H1 (cell line): ENCODE results near the gene SLC38A10. TPM values are rescaled to one million over a fixed set of nuclear protein-coding genes. Genes with fewer than 3 reads are reported as not detected.

Experiments
- CTCF ChIA-PET: fragments of 300-600 bp; sonication (Branson Sonifier 250); formaldehyde crosslinking; loops from one replicate; lab custom pipeline; 2021; ENCODE audit not compliant: partially characterized antibody; lab: Charles Lee
- POLR2A ChIA-PET: fragments of 300-600 bp; sonication (Branson Sonifier 250); formaldehyde crosslinking; loops from one replicate; lab custom pipeline; 2021; ENCODE audit warnings: inconsistent platforms; ENCODE audit not compliant: partially characterized antibody; lab: Charles Lee
- DNase-seq, 2 experiments: peaks; one replicate each; pipeline versions ENCODE4 v3.0.0 to v3.0.0-alpha.2; 2010 to 2022; ENCODE audit warnings: low spot score in 2 of 2, low read depth in 1 of 2, mixed read lengths in 1 of 2
- FAIRE-seq: peaks from 2 replicates; lab custom pipeline; 2011; peaks lifted over from hg19 to GRCh38; lab: Jason Lieb, UNC
- H2AFZ ChIP-seq: 2 replicates; pipeline ENCODE4 v1.8.1; 2012; ENCODE audit warnings: low read length, inconsistent platforms
- H2AK5ac ChIP-seq: 2 replicates; pipeline ENCODE4 v1.6.1; 2013; ENCODE audit warnings: low read depth, low read length
- H2BK120ac ChIP-seq: replicated peaks from 2 replicates; pipeline ENCODE3; 2013; ENCODE audit warnings: low read depth, low read length, inconsistent platforms
- H2BK12ac ChIP-seq: 2 replicates; pipeline ENCODE4 v1.6.1; 2013; ENCODE audit warnings: low read depth, low read length
- H2BK15ac ChIP-seq: 2 replicates; pipeline ENCODE4 v1.6.1; 2013; ENCODE audit warnings: low read length
- H2BK20ac ChIP-seq: 2 replicates; pipeline ENCODE4 v1.6.1; 2013; ENCODE audit warnings: low read length
- H2BK5ac ChIP-seq: 2 replicates; pipeline ENCODE4 v1.6.1; 2013; ENCODE audit warnings: low read depth, low read length
- H3K14ac ChIP-seq: 2 replicates; pipeline ENCODE4 v1.6.1; 2013; ENCODE audit warnings: inconsistent platforms; ENCODE audit not compliant: insufficient read length
- H3K18ac ChIP-seq: 2 replicates; pipeline ENCODE4 v1.6.1; 2013; ENCODE audit warnings: low read length; ENCODE audit errors: extremely low read depth
- H3K23ac ChIP-seq: 2 replicates; pipeline ENCODE4 v1.6.1; 2013; ENCODE audit warnings: inconsistent platforms; ENCODE audit not compliant: insufficient read length
- H3K23me2 ChIP-seq: 2 replicates; pipeline ENCODE4 v1.6.1; 2013; ENCODE audit warnings: low read depth, low read length
- H3K27ac ChIP-seq: 2 replicates; pipeline ENCODE4 v1.6.1; 2011; ENCODE audit warnings: low read depth, low read length, inconsistent platforms
- H3K27me3 ChIP-seq, 4 experiments: replicated peaks in 1 of 4; 1 replicate in 1 of 4; 2 replicates in 3 of 4; pipeline versions ENCODE4 v1.6.1 to v1.8.1; 2011 to 2013; ENCODE audit warnings: low read length in 3 of 4, mild to moderate bottlenecking in 3 of 4, inconsistent platforms in 2 of 4, mixed read lengths in 2 of 4, moderate library complexity in 1 of 4; ENCODE audit not compliant: control insufficient read depth in 3 of 4, insufficient read depth in 3 of 4; ENCODE audit errors: extremely low read depth in 1 of 4
- H3K36me3 ChIP-seq, 4 experiments: 2 replicates each; pipeline versions ENCODE4 v1.6.1 to v1.8.1; 2011 to 2013; ENCODE audit warnings: mild to moderate bottlenecking in 4 of 4, low read length in 3 of 4, moderate library complexity in 2 of 4, control low read depth in 1 of 4, inconsistent platforms in 1 of 4; ENCODE audit not compliant: insufficient read depth in 4 of 4, control insufficient read depth in 2 of 4
- H3K4ac ChIP-seq: replicated peaks from 2 replicates; pipeline ENCODE3; 2013; ENCODE audit warnings: low read length, low read depth, mixed read lengths, inconsistent platforms; ENCODE audit not compliant: insufficient read length
- H3K4me1 ChIP-seq, 4 experiments: replicated peaks in 1 of 4; 1 replicate in 1 of 4; 2 replicates in 3 of 4; pipeline versions ENCODE4 v1.6.1 to v1.8.1; 2011 to 2013; ENCODE audit warnings: low read length in 3 of 4, inconsistent platforms in 2 of 4, mixed read lengths in 1 of 4; ENCODE audit not compliant: insufficient read depth in 4 of 4, control insufficient read depth in 3 of 4
- H3K4me2 ChIP-seq, 2 experiments: 2 replicates each; pipeline versions ENCODE4 v1.6.1 to v1.8.1; 2011 to 2013; ENCODE audit warnings: low read depth in 2 of 2, low read length in 2 of 2, control low read depth in 1 of 2, inconsistent platforms in 1 of 2, mild to moderate bottlenecking in 1 of 2; ENCODE audit not compliant: insufficient read depth in 1 of 2
- H3K4me3 ChIP-seq, 4 experiments: fragments of 200-600, 300-600 bp in 1 of 4; sonication (generic), shearing (Covaris generic), sonication (Bioruptor Twin) in 1 of 4; 2 replicates each; pipeline versions ENCODE4 v1.5.1 to v1.8.1; 2011 to 2016; ENCODE audit warnings: low read length in 4 of 4, low read depth in 3 of 4, control low read depth in 2 of 4, inconsistent platforms in 2 of 4, mild to moderate bottlenecking in 2 of 4, mixed read lengths in 1 of 4, moderate library complexity in 1 of 4; ENCODE audit not compliant: insufficient read depth in 2 of 4; ENCODE audit errors: extremely low read depth in 1 of 4
- H3K56ac ChIP-seq: replicated peaks from 2 replicates; pipeline ENCODE3; 2013; ENCODE audit warnings: low read depth, mild to moderate bottlenecking, mixed read lengths, low read length, inconsistent platforms; ENCODE audit not compliant: insufficient read length
- H3K79me1 ChIP-seq: 2 replicates; pipeline ENCODE4 v1.6.1; 2013; ENCODE audit warnings: low read depth, low read length, control low read depth
- H3K79me2 ChIP-seq, 2 experiments: 2 replicates each; pipeline versions ENCODE4 v1.6.1 to v1.8.1; 2012 to 2013; ENCODE audit warnings: low read length in 2 of 2, mild to moderate bottlenecking in 2 of 2, inconsistent platforms in 1 of 2; ENCODE audit not compliant: insufficient read depth in 2 of 2, control insufficient read depth in 1 of 2
- H3K9ac ChIP-seq, 4 experiments: replicated peaks in 1 of 4; 1 replicate in 1 of 4; 2 replicates in 3 of 4; pipeline versions ENCODE4 v1.6.1 to v1.8.1; 2011 to 2013; ENCODE audit warnings: low read depth in 3 of 4, low read length in 3 of 4, control low read depth in 2 of 4, mild to moderate bottlenecking in 2 of 4, moderate library complexity in 2 of 4, inconsistent platforms in 1 of 4; ENCODE audit errors: extremely low read depth in 1 of 4
- H3K9me3 ChIP-seq, 2 experiments: 2 replicates each; pipeline versions ENCODE4 v1.6.1 to v1.8.1; 2012 to 2013; ENCODE audit warnings: mild to moderate bottlenecking in 2 of 2, moderate library complexity in 2 of 2, control low read depth in 1 of 2, inconsistent platforms in 1 of 2, low read depth in 1 of 2, low read length in 1 of 2, mixed read lengths in 1 of 2; ENCODE audit not compliant: insufficient read depth in 2 of 2
- H4K20me1 ChIP-seq, 2 experiments: replicated peaks in 1 of 2; 2 replicates each; pipeline versions ENCODE3 to v1.8.1; 2011 to 2013; ENCODE audit warnings: inconsistent platforms in 2 of 2, low read length in 2 of 2, mild to moderate bottlenecking in 1 of 2; ENCODE audit not compliant: insufficient read depth in 2 of 2, control insufficient read depth in 1 of 2
- H4K5ac ChIP-seq: 2 replicates; pipeline ENCODE4 v1.6.1; 2013; ENCODE audit warnings: low read length, low read depth, mixed read lengths, inconsistent platforms; ENCODE audit not compliant: insufficient read length
- H4K8ac ChIP-seq: 2 replicates; pipeline ENCODE4 v1.8.0; 2013; ENCODE audit warnings: mild to moderate bottlenecking, moderate library complexity, low read length, inconsistent platforms; ENCODE audit not compliant: insufficient read depth; ENCODE audit errors: extremely low read depth
- H4K91ac ChIP-seq: replicated peaks from 2 replicates; pipeline ENCODE3; 2013; ENCODE audit warnings: low read length, mixed read lengths, inconsistent platforms; ENCODE audit not compliant: insufficient read length
- ATF3 ChIP-seq: IDR thresholded peaks from 2 replicates; pipeline ENCODE4 v1.6.1; 2011; ENCODE audit warnings: low read depth, mild to moderate bottlenecking, low read length; ENCODE audit not compliant: insufficient read depth
- CTBP2 ChIP-seq: IDR thresholded peaks from 2 replicates; pipeline ENCODE4 v1.7.0; 2011; ENCODE audit warnings: borderline replicate concordance, mild to moderate bottlenecking, moderate library complexity, mixed read lengths, low read length; ENCODE audit not compliant: insufficient read depth, insufficient read length
- EGR1 ChIP-seq: IDR thresholded peaks from 2 replicates; pipeline ENCODE4 v1.6.1; 2011; ENCODE audit warnings: low read depth, low read length, borderline replicate concordance
- GABPA ChIP-seq: IDR thresholded peaks from 2 replicates; pipeline ENCODE4 v1.6.1; 2011; ENCODE audit warnings: mild to moderate bottlenecking, low read length, moderate library complexity, borderline replicate concordance; ENCODE audit not compliant: insufficient read depth
- JUND ChIP-seq: IDR thresholded peaks from 2 replicates; pipeline ENCODE4 v1.6.1; 2011; ENCODE audit warnings: mild to moderate bottlenecking, improper control_type of control experiment, low read length
- POLR2A ChIP-seq, 2 experiments: IDR thresholded peaks; 1 replicate in 1 of 2; 2 replicates in 1 of 2; pipeline ENCODE4 v1.6.1; 2011; ENCODE audit warnings: low read depth in 2 of 2, low read length in 2 of 2, mild to moderate bottlenecking in 2 of 2; ENCODE audit errors: control extremely low read depth in 1 of 2
- POU5F1 ChIP-seq: IDR thresholded peaks from 2 replicates; pipeline ENCODE4 v1.6.1; 2011; ENCODE audit warnings: low read depth, mild to moderate bottlenecking, low read length, moderate library complexity
- SIN3A ChIP-seq, 2 experiments: IDR thresholded peaks in 1 of 2; conservative IDR thresholded peaks in 1 of 2; 2 replicates each; pipeline ENCODE4 v1.6.1; 2011 to 2012; ENCODE audit warnings: low read length in 2 of 2, improper control_type of control experiment in 1 of 2, low read depth in 1 of 2, mild to moderate bottlenecking in 1 of 2
- SIRT6 ChIP-seq: IDR thresholded peaks from one replicate; pipeline ENCODE4 v1.7.1; 2012; ENCODE audit warnings: low read length, inconsistent platforms
- SP1 ChIP-seq: IDR thresholded peaks from 2 replicates; pipeline ENCODE4 v1.6.1; 2011; ENCODE audit warnings: low read depth, low read length
- SUZ12 ChIP-seq: fragments of 200-600 bp; sonication (generic); IDR thresholded peaks from 2 replicates; pipeline ENCODE4 v1.6.1; 2012; ENCODE audit warnings: mild to moderate bottlenecking, inconsistent platforms, low read length, moderate library complexity, mixed read lengths
- TAF7 ChIP-seq: optimal IDR thresholded peaks from 2 replicates; pipeline ENCODE3; 2011; ENCODE audit warnings: low read depth, mild to moderate bottlenecking, inconsistent platforms, low read length, moderate library complexity, borderline replicate concordance
- TCF12 ChIP-seq: IDR thresholded peaks from 2 replicates; pipeline ENCODE4 v1.6.1; 2011; ENCODE audit warnings: low read depth, mild to moderate bottlenecking, low read length
- YY1 ChIP-seq: IDR thresholded peaks from 2 replicates; pipeline ENCODE4 v1.6.1; 2011; ENCODE audit warnings: low read depth, mild to moderate bottlenecking, low read length
- ZNF274 ChIP-seq: IDR thresholded peaks from 2 replicates; pipeline ENCODE4 v1.7.0; 2012; ENCODE audit warnings: low read length, borderline replicate concordance; ENCODE audit errors: extremely low read depth
- WGBS, 2 experiments: shearing (Covaris generic) in 1 of 2; methylation state at CpG; one replicate each; pipeline versions ENCODE4 v1.1.6 to v1.1.7; 2013 to 2015; ENCODE audit warnings: low lambda C conversion rate in 2 of 2, mixed read lengths in 2 of 2, inconsistent platforms in 1 of 2, low coverage in 1 of 2, missing lambda C conversion rate in 1 of 2; ENCODE audit not compliant: insufficient replicate concordance in 2 of 2, insufficient coverage in 1 of 2, insufficient read length in 1 of 2; ENCODE audit errors: extremely low coverage in 1 of 2, missing lambda C conversion rate in 1 of 2; 5-methylcytosine and 5-hydroxymethylcytosine counted together
- polyA plus RNA-seq, 7 experiments: library from polyadenylated mRNA; depleted of rRNA in 3 of 7; stranded (reverse) in 5 of 7; unstranded in 2 of 7; fragments of >200 nt in 5 of 7; fragments of 200-250 nt in 2 of 7; gene quantifications; 1 replicate in 5 of 7; 2 replicates in 1 of 7; 4 replicates in 1 of 7; pipeline versions ENCODE4 v1.2.1 to v1.2.3, GENCODE V29; 2011 to 2013; ENCODE audit warnings: missing spikeins in 2 of 7, mixed read lengths in 2 of 7
- total RNA-seq: library from RNA; stranded (reverse); fragmentation: NEBNext Ultra II Directional; extraction: Animal tissue kit (Norgen Biotek cat#: 25700); gene quantifications from 2 replicates; pipeline ENCODE4 v1.2.1, GENCODE V29; 2021

Gene SLC38A10
- total and polyA plus RNA-seq, 2 of the 8 experiments (the other 6 are each of a cell fraction or from before 2014, with no cell fraction given): 26.4 to 41.0 TPM

GRCh38 chr17:81303385-81303784 is 8.3 kb upstream of the SLC38A10 start:
- Histone ChIP-seq H4K8ac (no peak overlapping the region), H3K36me3 (no peaks in the 10 kb centered on the region), H3K14ac (no peak overlapping the region), H3K4me1 (peaks cover 0 to 2% (median 0%) of the 10 kb centered on the region in 4 experiments; a peak in 3 of 7 replicates), H3K9ac (no peak overlapping the region), H4K91ac (no peak overlapping the region), H2AFZ (no peak overlapping the region), H3K18ac (no peak overlapping the region), H2BK12ac (no peak overlapping the region), H4K20me1 (peaks cover 0 to 4% of the 10 kb centered on the region in 2 experiments), H3K23me2 (peaks cover 5% of the 10 kb centered on the region; the same call in 1 of the 2 replicates), H3K79me1 (peaks cover 3% of the 10 kb centered on the region; the same call in 1 of the 2 replicates), H4K5ac (no peak overlapping the region), H2AK5ac (no peak overlapping the region), H3K27me3 (no peaks in the 10 kb centered on the region), H2BK15ac (no peak overlapping the region), H2BK20ac (no peak overlapping the region), H3K4me3 (no peak overlapping the region), H3K23ac (no peak overlapping the region), H3K4me2 (no peak overlapping the region), H3K27ac (no peak overlapping the region), H3K79me2 (no peaks in the 10 kb centered on the region), H2BK120ac (no peak overlapping the region), H3K56ac (no peak overlapping the region), H3K4ac (no peak overlapping the region), H3K9me3 (no peaks in the 10 kb centered on the region), H2BK5ac (no peak overlapping the region)
- no peak for DNase-seq
- FAIRE-seq: no peak
- ChIA-PET POLR2A (no interaction called here), CTCF (interaction anchor here (1.1 to 5.6 kb wide), 5 partner anchors 11 to 181 kb away, joined by 4 to 34 read pairs (median 4); no protein-coding TSS in a partner anchor)
- WGBS, 2 experiments: 94% methylated on average over 6 of the region's 11 CpGs; no CpG with 5 or more reads in 1 of the 2 experiments
- TF ChIP-seq EGR1 (no peak), SUZ12 (no peak), SIN3A (conservative IDR thresholded peaks at IDR 0.05 in 1 of 2, IDR thresholded peaks at IDR 0.05 in 1 of 2; ENCODE audit: low read depth in 1 of 2, low read length in 2 of 2) (no peak), YY1 (no peak), CTBP2 (no peak), TAF7 (no peak), POLR2A (IDR thresholded peaks at IDR 0.05; ENCODE audit: control extremely low read depth in 1 of 2, low read depth in 2 of 2, low read length in 2 of 2) (no peak), SP1 (no peak), POU5F1 (no peak), ZNF274 (no peak), TCF12 (no peak), GABPA (no peak), JUND (no peak), SIRT6 (no peak), ATF3 (no peak)
